Measurements from ENCODE around the gene NINJ1. TPM values are rescaled to one million over a fixed set of nuclear protein-coding genes. Genes with fewer than 3 reads are reported as not detected.
A peak's percentile ranks its signal among the peaks of the same experiment; 100 is the strongest.

Gene NINJ1
- 10 to 100 TPM; 74.9 to 77.8 TPM for total RNA-seq

DNA sequence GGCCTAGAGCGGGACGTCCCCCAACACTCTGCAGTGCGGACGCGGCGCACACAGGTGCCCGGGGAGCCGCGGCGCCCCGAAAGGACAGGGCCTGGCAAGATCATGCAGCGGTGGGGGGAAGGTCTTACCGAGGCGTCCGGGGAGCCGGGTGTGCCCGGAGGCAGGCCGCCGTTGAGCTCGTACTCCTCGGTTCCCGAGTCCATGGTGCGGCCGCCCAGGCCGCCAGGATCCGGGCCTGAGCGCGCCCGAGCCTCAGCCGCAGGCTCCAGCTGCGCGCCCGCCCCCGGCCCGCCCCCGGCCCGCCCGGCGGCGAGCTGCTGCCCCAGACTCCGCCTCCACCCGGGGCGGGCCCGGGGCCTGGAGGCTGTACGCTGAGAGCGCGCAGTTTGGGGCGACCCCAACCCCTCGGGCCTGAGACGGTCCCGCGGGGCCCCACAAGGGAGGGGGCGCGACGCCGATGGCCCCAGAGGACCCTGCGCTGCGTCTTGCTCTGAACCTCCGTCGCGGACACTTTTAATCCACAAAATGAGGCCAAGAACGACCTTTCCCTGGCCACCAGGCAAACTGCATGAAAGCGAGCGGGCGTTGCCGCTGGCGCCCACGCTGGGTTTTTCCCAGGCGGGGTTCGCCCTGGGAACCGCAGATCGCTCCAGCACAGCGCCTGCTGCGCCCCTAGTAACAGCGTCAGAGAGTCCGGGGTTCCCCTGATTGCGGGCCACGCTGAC lies at the start of gene NINJ1:
TSS of gene NINJ1 (minus strand) at position 237 of the 725 bp plus-strand sequence. CDS start at position 203, 34 bp downstream.
- Mint-ChIP-seq H3K4me3 (peak within 1 kb of the TSS; percentile 91), H3K4me1 (peaks cover 52% of the 10 kb centered on the region), H3K36me3 (peaks cover 11% of the 10 kb centered on the region), H3K9me3 (peaks cover 2% of the 10 kb centered on the region), H3K27ac (peak within 1 kb of the TSS; percentile 94), H3K27me3 (no peaks in the 10 kb centered on the region)
- DNase-seq: peak; percentile 93

- H3K27me3 Mint-ChIP-seq: peaks cover 59% of the 10 kb centered on the region
- H3K9me3 Mint-ChIP-seq: no peaks in the 10 kb centered on the region
- H3K27ac Mint-ChIP-seq: no peak overlapping the region
- no peaks in the 10 kb centered on the region for H3K36me3 Mint-ChIP-seq
- H3K4me3 Mint-ChIP-seq: peak overlapping the region; percentile 68
- DNase-seq: no peak
- H3K4me1 Mint-ChIP-seq: no peaks in the 10 kb centered on the region
Observed at GRCh38 chr9:93183131-93183662, 49.1 kb upstream of the NINJ1 start.

DNA sequence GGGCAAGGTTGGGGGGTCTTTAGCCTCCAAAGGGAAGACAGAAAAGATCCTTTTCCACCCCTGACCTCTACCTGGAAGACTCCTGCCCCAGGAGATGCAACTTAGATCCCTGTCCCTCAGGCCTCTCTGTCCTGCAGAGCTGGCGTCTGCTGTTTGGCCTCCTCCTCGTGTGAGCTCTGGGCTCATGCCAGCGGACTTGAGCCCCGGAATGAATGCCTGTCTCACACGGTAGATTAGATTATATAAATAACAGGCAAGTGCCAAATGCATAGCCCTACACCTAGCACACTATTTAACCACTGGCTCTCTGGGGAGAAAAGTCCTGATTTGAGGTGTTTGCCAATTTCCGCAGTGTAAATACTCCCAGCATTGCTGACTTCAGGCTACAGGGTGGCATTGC lies 48.5 kb upstream of the NINJ1 start:
- Mint-ChIP-seq H3K4me1 (no peaks in the 10 kb centered on the region), H3K4me3 (no peak overlapping the region), H3K27ac (no peak overlapping the region), H3K27me3 (peaks cover 59% of the 10 kb centered on the region), H3K9me3 (no peaks in the 10 kb centered on the region), H3K36me3 (no peaks in the 10 kb centered on the region)
- no peak for DNase-seq

- no peak for DNase-seq
- Mint-ChIP-seq H3K36me3 (no peaks in the 10 kb centered on the region), H3K9me3 (no peaks in the 10 kb centered on the region), H3K27ac (no peak overlapping the region), H3K27me3 (peaks cover 59% of the 10 kb centered on the region), H3K4me1 (no peaks in the 10 kb centered on the region), H3K4me3 (no peak overlapping the region)
Observed at GRCh38 chr9:93181672-93182435, 47.8 kb upstream of the NINJ1 start.

DNA sequence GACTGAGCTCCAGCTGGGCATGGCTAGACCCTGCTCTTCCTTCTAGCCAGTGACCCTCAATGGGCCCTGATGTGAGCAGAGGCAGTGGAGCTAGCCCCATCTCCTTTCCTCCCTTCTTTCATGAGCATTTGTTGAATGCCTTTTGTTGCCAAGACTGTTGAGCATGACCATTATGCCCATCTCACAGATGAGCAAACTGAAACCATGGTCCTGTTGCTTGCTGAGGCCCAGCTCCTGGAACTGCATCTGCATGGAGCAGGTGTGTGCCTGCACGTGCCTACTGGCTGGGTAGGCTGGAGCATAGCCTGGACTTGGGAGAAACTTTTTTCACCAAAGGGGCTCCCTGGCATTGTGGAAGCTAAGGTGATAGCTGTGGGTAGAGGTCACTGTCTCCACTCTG lies 46.9 kb upstream of the NINJ1 start:
- Mint-ChIP-seq H3K4me3 (no peak overlapping the region), H3K27ac (no peak overlapping the region), H3K9me3 (no peaks in the 10 kb centered on the region), H3K4me1 (no peaks in the 10 kb centered on the region), H3K27me3 (peaks cover 55% of the 10 kb centered on the region), H3K36me3 (no peaks in the 10 kb centered on the region)
- DNase-seq: no peak

DNA sequence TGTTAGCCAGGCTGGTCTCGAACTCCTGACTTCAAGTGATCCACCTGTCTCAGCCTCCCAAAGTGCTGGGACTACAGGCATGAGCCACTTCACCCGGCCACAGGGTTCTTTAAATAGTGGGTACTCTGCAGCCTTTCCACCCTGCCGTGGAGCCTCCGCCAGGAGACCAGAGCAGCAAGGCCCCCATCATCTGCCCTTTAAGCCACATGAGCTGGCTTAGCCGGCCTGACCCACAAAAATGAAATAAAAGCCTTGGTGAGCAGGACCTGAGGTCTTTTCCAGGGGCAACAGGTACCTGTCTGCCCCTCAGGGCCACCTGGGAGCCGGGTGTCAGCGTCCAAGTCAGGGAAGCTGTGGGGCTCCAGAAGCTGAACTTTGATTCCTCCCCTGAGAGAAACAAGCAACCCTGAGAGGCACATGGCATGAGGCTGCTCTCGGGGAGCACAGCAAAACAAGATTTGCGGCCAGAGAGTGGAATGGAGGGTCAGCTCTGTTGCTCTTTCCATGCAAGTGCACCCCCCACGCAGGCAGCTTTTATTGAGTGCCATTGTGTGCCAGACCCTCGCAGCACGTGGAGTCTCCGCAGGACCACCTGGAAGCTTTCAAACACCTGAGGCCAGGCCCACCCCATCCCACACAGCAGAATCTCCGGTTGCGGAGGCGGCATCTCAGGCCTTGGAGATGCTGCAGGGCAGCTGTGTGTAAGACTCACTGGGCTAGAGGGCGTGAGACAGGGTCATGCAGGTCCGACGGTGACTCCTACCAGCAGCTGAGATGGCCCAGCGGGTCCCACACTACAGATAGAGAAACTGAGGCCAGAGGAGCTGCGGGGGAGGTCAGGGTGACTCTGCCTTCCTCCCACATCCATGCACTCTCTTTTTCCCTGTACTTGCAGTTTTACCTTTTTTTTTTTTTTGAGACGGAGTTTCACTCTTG lies 45.1 kb upstream of the NINJ1 start:
- H3K27ac Mint-ChIP-seq: no peak overlapping the region
- DNase-seq: no peak
- H3K4me3 Mint-ChIP-seq: no peak overlapping the region
- H3K9me3 Mint-ChIP-seq: no peaks in the 10 kb centered on the region
- H3K36me3 Mint-ChIP-seq: no peaks in the 10 kb centered on the region
- H3K4me1 Mint-ChIP-seq: no peaks in the 10 kb centered on the region
- peaks cover 45% of the 10 kb centered on the region for H3K27me3 Mint-ChIP-seq

GRCh38 chr9:93177676-93178075 lies 43.6 kb upstream of the NINJ1 start:
- H3K4me3 Mint-ChIP-seq: no peak overlapping the region
- DNase-seq: no peak
- peaks cover 35% of the 10 kb centered on the region for H3K27me3 Mint-ChIP-seq
- no peak overlapping the region for H3K27ac Mint-ChIP-seq
- H3K9me3 Mint-ChIP-seq: no peaks in the 10 kb centered on the region
- no peaks in the 10 kb centered on the region for H3K36me3 Mint-ChIP-seq
- H3K4me1 Mint-ChIP-seq: no peaks in the 10 kb centered on the region

GRCh38 chr9:93174976-93175375 lies 40.9 kb upstream of the NINJ1 start:
- no peaks in the 10 kb centered on the region for H3K4me1 Mint-ChIP-seq
- H3K9me3 Mint-ChIP-seq: no peaks in the 10 kb centered on the region
- peaks cover 9% of the 10 kb centered on the region for H3K27me3 Mint-ChIP-seq
- no peak for DNase-seq
- H3K27ac Mint-ChIP-seq: no peak overlapping the region
- H3K4me3 Mint-ChIP-seq: no peak overlapping the region
- no peaks in the 10 kb centered on the region for H3K36me3 Mint-ChIP-seq

DNA sequence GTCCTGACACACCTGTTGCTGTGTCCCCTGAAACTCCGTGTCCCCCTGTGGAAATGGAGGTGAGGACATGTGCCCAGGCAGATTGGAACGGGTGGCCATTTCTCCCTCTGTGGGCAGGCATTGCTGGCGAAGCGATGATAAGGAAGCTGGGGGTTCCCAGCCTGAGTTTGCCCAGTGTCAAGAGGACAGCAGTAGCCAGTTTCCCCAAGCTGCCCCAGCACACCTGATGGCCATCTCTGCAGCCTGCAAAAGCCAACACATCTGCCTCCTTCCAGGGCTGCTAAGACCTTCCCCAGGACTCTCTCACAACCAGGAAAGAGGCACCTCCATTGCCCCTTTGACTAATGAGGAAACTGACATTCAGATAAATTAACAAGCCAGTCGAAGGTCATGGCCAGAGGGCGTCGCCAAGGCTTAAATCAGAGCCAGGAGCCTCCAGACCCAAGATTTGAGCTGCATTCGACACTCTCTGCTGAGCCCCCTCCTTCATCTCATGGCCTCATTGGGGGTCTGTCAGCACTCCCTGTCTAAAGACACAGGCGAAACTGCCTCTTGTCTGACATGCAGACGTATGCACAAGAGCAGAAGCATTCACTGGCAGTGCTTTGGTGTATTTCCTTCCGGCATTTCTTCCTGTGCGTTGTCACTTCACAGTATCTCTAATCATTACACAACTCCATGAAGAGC lies 39.5 kb upstream of the NINJ1 start:
- Mint-ChIP-seq H3K9me3 (no peaks in the 10 kb centered on the region), H3K4me3 (no peak overlapping the region), H3K36me3 (no peaks in the 10 kb centered on the region), H3K27ac (no peak overlapping the region), H3K4me1 (no peaks in the 10 kb centered on the region), H3K27me3 (no peaks in the 10 kb centered on the region)
- DNase-seq: no peak

DNA sequence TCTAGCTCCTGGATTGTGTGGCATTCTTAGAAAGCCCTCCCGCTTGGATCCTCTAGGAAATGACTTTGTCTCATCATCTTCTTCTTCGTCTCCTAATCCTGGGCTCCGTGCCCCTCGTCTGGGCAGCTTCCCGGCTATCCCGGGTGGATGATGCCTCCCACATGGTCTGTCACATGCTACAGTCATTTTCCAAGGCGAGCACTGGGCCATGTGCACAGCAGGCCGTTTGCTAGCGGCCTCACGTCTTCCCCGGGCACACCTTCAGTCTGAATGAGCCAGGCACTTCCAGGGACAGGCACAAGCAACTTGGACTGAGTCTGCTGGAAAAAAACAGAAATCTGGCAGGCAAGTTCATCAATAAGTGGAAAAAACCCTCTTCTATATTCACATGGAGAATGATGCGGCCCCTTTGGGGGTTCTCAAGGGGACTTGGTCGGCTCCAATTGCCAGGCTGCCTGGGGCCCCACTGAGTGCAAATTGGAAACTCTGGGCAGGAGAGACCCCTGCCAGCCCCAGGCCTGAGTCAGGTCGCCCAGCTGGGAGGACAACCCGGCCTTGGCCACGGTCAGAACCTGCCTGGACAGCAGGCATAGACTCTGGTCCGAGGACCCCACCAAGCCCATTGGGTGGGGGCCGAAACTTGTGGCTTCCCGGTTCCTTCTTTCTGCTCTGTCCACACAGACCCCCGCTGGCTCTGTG lies 38.8 kb upstream of the NINJ1 start:
- no peak for DNase-seq
- H3K4me3 Mint-ChIP-seq: no peak overlapping the region
- no peaks in the 10 kb centered on the region for H3K36me3 Mint-ChIP-seq
- no peaks in the 10 kb centered on the region for H3K27me3 Mint-ChIP-seq
- no peak overlapping the region for H3K27ac Mint-ChIP-seq
- no peaks in the 10 kb centered on the region for H3K9me3 Mint-ChIP-seq
- H3K4me1 Mint-ChIP-seq: no peaks in the 10 kb centered on the region

- H3K36me3 Mint-ChIP-seq: no peaks in the 10 kb centered on the region
- H3K27me3 Mint-ChIP-seq: no peaks in the 10 kb centered on the region
- no peaks in the 10 kb centered on the region for H3K9me3 Mint-ChIP-seq
- no peak overlapping the region for H3K4me3 Mint-ChIP-seq
- H3K27ac Mint-ChIP-seq: no peak overlapping the region
- H3K4me1 Mint-ChIP-seq: no peaks in the 10 kb centered on the region
- DNase-seq: no peak
Observed at GRCh38 chr9:93171261-93171990, 37.4 kb upstream of the NINJ1 start.

DNA sequence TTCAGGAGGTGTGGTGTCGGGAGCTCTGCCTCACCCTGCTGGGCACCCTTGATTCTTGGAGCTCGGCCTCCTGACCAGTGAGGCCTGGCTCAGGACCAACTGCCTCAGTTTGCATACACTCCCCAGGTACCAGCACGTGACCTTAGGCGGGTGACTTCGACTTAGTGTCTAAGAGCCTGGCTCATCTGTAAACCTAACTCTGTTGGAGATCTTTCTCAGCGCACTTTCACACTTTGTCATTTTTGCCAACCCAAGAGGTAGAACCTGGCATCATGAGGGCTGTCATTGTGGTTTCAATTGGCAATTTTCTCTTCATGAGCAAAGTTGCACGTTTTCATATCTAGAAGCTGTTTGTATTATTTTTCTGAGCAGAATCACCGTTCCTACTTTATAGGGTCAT lies 36.5 kb upstream of the NINJ1 start:
- DNase-seq: no peak
- H3K9me3 Mint-ChIP-seq: no peaks in the 10 kb centered on the region
- H3K4me1 Mint-ChIP-seq: no peaks in the 10 kb centered on the region
- H3K4me3 Mint-ChIP-seq: no peak overlapping the region
- H3K36me3 Mint-ChIP-seq: no peaks in the 10 kb centered on the region
- H3K27me3 Mint-ChIP-seq: no peaks in the 10 kb centered on the region
- no peak overlapping the region for H3K27ac Mint-ChIP-seq

GRCh38 chr9:93169444-93169843 lies 35.4 kb upstream of the NINJ1 start:
- Mint-ChIP-seq H3K4me1 (no peaks in the 10 kb centered on the region), H3K4me3 (no peak overlapping the region), H3K27me3 (no peaks in the 10 kb centered on the region), H3K27ac (no peak overlapping the region), H3K9me3 (no peaks in the 10 kb centered on the region), H3K36me3 (no peaks in the 10 kb centered on the region)
- DNase-seq: no peak
